GM23338 (cell line): ENCODE measurements around the gene SEMA5A. TPM values are rescaled to one million over a fixed set of nuclear protein-coding genes. Genes with fewer than 3 reads are reported as not detected.

Source experiments
- ATAC-seq: fragments of 200-7000 bp; cut with Tn5 transposase; 3 replicates; pipeline ENCODE4 v1.9.1; 2020
- DNase-seq: peaks from one replicate; pipeline ENCODE4 v3.0.0-alpha.2; 2015; ENCODE audit warnings: low spot score
- H2AFZ ChIP-seq: fragments of 200-600 bp; sonication (generic); 2 replicates; pipeline ENCODE4 v1.8.0; 2016; ENCODE audit warnings: antibody characterized with exemption, mild to moderate bottlenecking, moderate library complexity
- H3F3A ChIP-seq: fragments of 200-600 bp; sonication (generic); replicated peaks from 2 replicates; pipeline ENCODE4 v1.8.0; 2017; ENCODE audit warnings: antibody characterized with exemption, mixed run types, low read depth
- H3K27ac ChIP-seq: fragments of 200-600 bp; sonication (generic); 2 replicates; pipeline ENCODE4 v1.6.1; 2016; ENCODE audit warnings: low read depth
- H3K27me3 ChIP-seq: fragments of 200-600 bp; sonication (generic); 2 replicates; pipeline ENCODE4 v1.8.0; 2016; ENCODE audit warnings: mild to moderate bottlenecking, mixed run types, moderate library complexity; ENCODE audit not compliant: insufficient read depth
- H3K36me3 ChIP-seq: fragments of 200-600 bp; sonication (generic); 2 replicates; pipeline ENCODE4 v1.8.0; 2016; ENCODE audit warnings: mild to moderate bottlenecking; ENCODE audit not compliant: insufficient read depth
- H3K4me1 ChIP-seq: fragments of 200-600 bp; sonication (generic); 2 replicates; pipeline ENCODE4 v1.8.0; 2016; ENCODE audit warnings: mild to moderate bottlenecking, moderate library complexity; ENCODE audit not compliant: insufficient read depth
- H3K4me2 ChIP-seq: fragments of 200-600 bp; sonication (generic); 2 replicates; pipeline ENCODE4 v1.7.1; 2017; ENCODE audit warnings: mixed run types
- H3K4me3 ChIP-seq: fragments of 200-600 bp; sonication (generic); 2 replicates; pipeline ENCODE4 v1.6.1; 2016; ENCODE audit warnings: mixed run types
- H3K79me2 ChIP-seq: fragments of 200-600 bp; sonication (generic); replicated peaks from 2 replicates; pipeline ENCODE4 v1.8.0; 2017; ENCODE audit warnings: mild to moderate bottlenecking; ENCODE audit not compliant: insufficient read depth
- H3K9me2 ChIP-seq: fragments of 200-600 bp; sonication (generic); 2 replicates; pipeline ENCODE4 v1.8.0; 2017; ENCODE audit not compliant: insufficient read depth
- H4K20me1 ChIP-seq: fragments of 200-600 bp; sonication (generic); replicated peaks from 2 replicates; pipeline ENCODE4 v1.8.0; 2017; ENCODE audit warnings: mild to moderate bottlenecking; ENCODE audit not compliant: insufficient read depth
- H3K27ac Mint-ChIP-seq: 2 replicates; pipeline ENCODE4 v1.8.0; 2020; ENCODE audit warnings: inconsistent platforms, mild to moderate bottlenecking, moderate library complexity, mixed read lengths
- H3K27me3 Mint-ChIP-seq: 3 replicates; pipeline ENCODE4 v1.8.0; 2022; ENCODE audit warnings: low read depth, mild to moderate bottlenecking, moderate library complexity, mixed read lengths, inconsistent platforms; ENCODE audit not compliant: insufficient read depth, poor library complexity
- H3K36me3 Mint-ChIP-seq: 3 replicates; pipeline ENCODE4 v1.8.0; 2021; ENCODE audit warnings: low read depth, mild to moderate bottlenecking, inconsistent platforms, moderate library complexity, mixed read lengths
- H3K4me1 Mint-ChIP-seq: 3 replicates; pipeline ENCODE4 v1.8.0; 2020; ENCODE audit warnings: mild to moderate bottlenecking, inconsistent platforms, mixed read lengths
- H3K4me3 Mint-ChIP-seq: 3 replicates; pipeline ENCODE4 v1.8.0; 2021; ENCODE audit warnings: moderate library complexity, mild to moderate bottlenecking, inconsistent platforms, mixed read lengths
- H3K9me3 Mint-ChIP-seq: 3 replicates; pipeline ENCODE4 v1.8.0; 2020; ENCODE audit warnings: moderate library complexity, mild to moderate bottlenecking, inconsistent platforms, mixed read lengths
- CREB1 ChIP-seq: fragments of 250-450 bp; sonication (Bioruptor Pico); IDR thresholded peaks from 2 replicates; pipeline ENCODE4 v1.5.0; 2020; ENCODE audit warnings: low read depth, mild to moderate bottlenecking, moderate library complexity
- CTCF ChIP-seq, 2 experiments: fragments of 200-600 bp in 1 of 2; sonication (generic) in 1 of 2; conservative IDR thresholded peaks; 2 replicates each; pipeline versions ENCODE4 v1.5.1 to v1.6.1; 2016 to 2017; ENCODE audit warnings: antibody characterized with exemption in 2 of 2, low read depth in 2 of 2, mild to moderate bottlenecking in 2 of 2, moderate library complexity in 1 of 2
- ETS1 ChIP-seq: IDR thresholded peaks from 2 replicates; pipeline ENCODE4 v1.6.1; 2016; ENCODE audit warnings: antibody characterized with exemption
- EZH2 ChIP-seq: fragments of 200-600 bp; sonication (generic); IDR thresholded peaks from one replicate; pipeline ENCODE4 v1.8.0; 2017; ENCODE audit warnings: antibody characterized with exemption, mild to moderate bottlenecking, low read depth; ENCODE audit not compliant: unreplicated experiment
- EZH2phosphoT487 ChIP-seq: fragments of 200-600 bp; sonication (generic); IDR thresholded peaks from one replicate; pipeline ENCODE4 v1.8.1; 2018; ENCODE audit warnings: antibody characterized with exemption; ENCODE audit not compliant: unreplicated experiment
- JUNB ChIP-seq: IDR thresholded peaks from one replicate; pipeline ENCODE4 v1.6.1; 2016; ENCODE audit warnings: antibody characterized with exemption; ENCODE audit not compliant: unreplicated experiment
- NANOG ChIP-seq: IDR thresholded peaks from 2 replicates; pipeline ENCODE4 v1.6.1; 2016; ENCODE audit warnings: antibody characterized with exemption, borderline replicate concordance
- POLR2AphosphoS5 ChIP-seq: IDR thresholded peaks from 2 replicates; pipeline ENCODE4 v1.6.1; 2016; ENCODE audit warnings: antibody characterized with exemption, low read depth
- REST ChIP-seq: IDR thresholded peaks from one replicate; pipeline ENCODE4 v1.6.1; 2018; ENCODE audit warnings: antibody characterized with exemption; ENCODE audit not compliant: unreplicated experiment
- STAT1 ChIP-seq: IDR thresholded peaks from one replicate; pipeline ENCODE4 v1.6.1; 2016; ENCODE audit warnings: antibody characterized with exemption; ENCODE audit not compliant: unreplicated experiment
- ZNF114 ChIP-seq: fragments of 250-450 bp; sonication (Bioruptor Pico); IDR thresholded peaks from 2 replicates; pipeline ENCODE4 v1.5.0; 2020; ENCODE audit warnings: mild to moderate bottlenecking, moderate library complexity
- ZNF331 ChIP-seq: fragments of 250-450 bp; sonication (Bioruptor Pico); IDR thresholded peaks from 2 replicates; pipeline ENCODE4 v1.5.0; 2020; ENCODE audit warnings: low read depth, mild to moderate bottlenecking, moderate library complexity
- ZNF462 ChIP-seq: fragments of 250-450 bp; sonication (Bioruptor Pico); IDR thresholded peaks from 2 replicates; pipeline ENCODE4 v1.5.0; 2020; ENCODE audit warnings: mild to moderate bottlenecking, moderate library complexity
- polyA plus RNA-seq: library from polyadenylated mRNA; unstranded; fragments of >200 nt; fragmentation: Nextera tagmentation; extraction: Ambion mirVana; gene quantifications from 2 replicates; pipeline ENCODE4 v1.2.1, GENCODE V29; 2016
- total RNA-seq: library from RNA; depleted of rRNA; stranded (reverse); fragments of >200 nt; shearing (Covaris generic); gene quantifications from 2 replicates; pipeline ENCODE4 v1.2.3, GENCODE V29; 2014

Gene SEMA5A
- total and polyA plus RNA-seq, 2 experiments from 2014 or later = 2.1 to 8.1 TPM

- no peaks in the 10 kb centered on the region for H3K79me2 ChIP-seq
- H3K4me1 ChIP-seq = peaks cover 11% of the 10 kb centered on the region; the same call in 1 of the 2 replicates
- DNase-seq (no peak), ATAC-seq (no peak)
- no peak overlapping the region for H2AFZ ChIP-seq
- 0 out of 2 replicates have a peak, but pooled peaks cover 3% of the 10 kb centered on the region for H3K9me2 ChIP-seq
- TF ChIP-seq ZNF462 (CRISPR knock-in tag) (no peak), NANOG (no peak), REST (no peak), EZH2 (no peak), CREB1 (CRISPR knock-in tag) (no peak), JUNB (no peak), ZNF331 (no peak), CTCF (conservative IDR thresholded peaks at IDR 0.05; ENCODE audit: low read depth in 2 of 2) (no peak), EZH2phosphoT487 (no peak), ETS1 (no peak), POLR2AphosphoS5 (no peak), ZNF114 (CRISPR knock-in tag) (no peak), STAT1 (no peak)
- H3K27me3 ChIP-seq = no peaks in the 10 kb centered on the region
- H3K4me1 Mint-ChIP-seq = peaks cover 9% of the 10 kb centered on the region; the same call in 2 of the 3 replicates
- H4K20me1 ChIP-seq = no peaks in the 10 kb centered on the region; the same call in 1 of the 2 replicates
- H3K27me3 Mint-ChIP-seq = peaks cover 3% of the 10 kb centered on the region
- no peaks in the 10 kb centered on the region for H3K36me3 Mint-ChIP-seq
- H3K4me3 ChIP-seq = no peak overlapping the region
- H3K36me3 ChIP-seq = no peaks in the 10 kb centered on the region
- no peak overlapping the region for H3K4me3 Mint-ChIP-seq
- no peak overlapping the region for H3K4me2 ChIP-seq
- no peak overlapping the region for H3K27ac ChIP-seq
- H3K9me3 Mint-ChIP-seq = no peaks in the 10 kb centered on the region
- H3F3A ChIP-seq = no peaks in the 10 kb centered on the region
- no peak overlapping the region for H3K27ac Mint-ChIP-seq
These were observed 508.8 kb downstream of the SEMA5A start for GRCh38 chr5:9037048-9037447.
